AG04450 (cell line): ENCODE data around the gene INVS. TPM values are rescaled to one million over a fixed set of nuclear protein-coding genes. Genes with fewer than 3 reads are reported as not detected.

Source experiments
- CTCF ChIA-PET: fragments of 300-600, 350-600 bp; formaldehyde crosslinking; extraction: SDS; loops from one replicate; lab custom pipeline; 2022; ENCODE audit warnings: antibody characterized with exemption, inconsistent platforms; lab: Charles Lee
- POLR2A ChIA-PET: fragments of 350-600 bp; formaldehyde crosslinking; extraction: SDS; loops from one replicate; lab custom pipeline; 2021; ENCODE audit warnings: antibody characterized with exemption, inconsistent platforms; lab: Yijun Ruan, JAX
- DNase-seq: peaks from one replicate; pipeline ENCODE4 v3.0.0-alpha.2; 2011; ENCODE audit warnings: low read depth, low spot score
- H3K27ac ChIP-seq: one replicate; pipeline ENCODE4 v1.5.1; 2012; ENCODE audit warnings: low read depth, low read length, control low read depth
- H3K27me3 ChIP-seq: one replicate; pipeline ENCODE4 v1.6.0; 2012; ENCODE audit warnings: low read length; ENCODE audit not compliant: control insufficient read depth, insufficient read depth
- H3K4me3 ChIP-seq: 2 replicates; pipeline ENCODE4 v1.5.1; 2011; ENCODE audit warnings: mild to moderate bottlenecking, low read depth, low read length, control low read depth
- H3K9me3 ChIP-seq: 2 replicates; pipeline ENCODE4 v1.5.1; 2012; ENCODE audit warnings: low read length; ENCODE audit not compliant: control insufficient read depth, insufficient read depth
- polyA plus RNA-seq: library from polyadenylated mRNA; depleted of rRNA; stranded (reverse); fragments of >200 nt; gene quantifications from 2 replicates; pipeline ENCODE4 v1.2.3, GENCODE V29; 2011
- TF ChIP-seq, protein P1 (sequence below): IDR thresholded peaks from 2 replicates; pipeline ENCODE4 v1.5.1; 2011; ENCODE audit warnings: low read depth, low read length, control low read depth, inconsistent platforms

INVS gene
- polyA plus RNA-seq, 1 experiment: 22.5 TPM

DNA sequence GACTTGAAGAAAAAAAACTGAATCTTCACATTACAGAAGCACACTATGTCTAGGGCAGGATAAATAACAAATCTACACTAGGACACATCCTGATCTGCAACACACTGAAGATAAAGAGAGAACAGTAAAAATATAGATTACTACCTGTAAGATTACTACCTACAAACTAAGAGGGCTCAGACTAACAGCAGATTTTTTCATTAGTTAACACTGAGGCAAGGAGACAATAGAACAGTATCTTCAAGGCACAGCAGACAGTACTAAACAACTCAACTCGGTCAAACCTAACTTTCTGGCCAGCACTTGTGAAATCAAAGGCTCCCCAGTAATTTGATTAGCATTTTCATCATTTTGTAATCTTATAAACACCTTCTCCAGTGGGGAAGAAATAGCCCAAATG is 207.2 kb downstream of the INVS start:
- TF ChIP-seq, protein P1, sequence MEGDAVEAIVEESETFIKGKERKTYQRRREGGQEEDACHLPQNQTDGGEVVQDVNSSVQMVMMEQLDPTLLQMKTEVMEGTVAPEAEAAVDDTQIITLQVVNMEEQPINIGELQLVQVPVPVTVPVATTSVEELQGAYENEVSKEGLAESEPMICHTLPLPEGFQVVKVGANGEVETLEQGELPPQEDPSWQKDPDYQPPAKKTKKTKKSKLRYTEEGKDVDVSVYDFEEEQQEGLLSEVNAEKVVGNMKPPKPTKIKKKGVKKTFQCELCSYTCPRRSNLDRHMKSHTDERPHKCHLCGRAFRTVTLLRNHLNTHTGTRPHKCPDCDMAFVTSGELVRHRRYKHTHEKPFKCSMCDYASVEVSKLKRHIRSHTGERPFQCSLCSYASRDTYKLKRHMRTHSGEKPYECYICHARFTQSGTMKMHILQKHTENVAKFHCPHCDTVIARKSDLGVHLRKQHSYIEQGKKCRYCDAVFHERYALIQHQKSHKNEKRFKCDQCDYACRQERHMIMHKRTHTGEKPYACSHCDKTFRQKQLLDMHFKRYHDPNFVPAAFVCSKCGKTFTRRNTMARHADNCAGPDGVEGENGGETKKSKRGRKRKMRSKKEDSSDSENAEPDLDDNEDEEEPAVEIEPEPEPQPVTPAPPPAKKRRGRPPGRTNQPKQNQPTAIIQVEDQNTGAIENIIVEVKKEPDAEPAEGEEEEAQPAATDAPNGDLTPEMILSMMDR: no peak
- no peak for DNase-seq
- no peak overlapping the region for H3K4me3 ChIP-seq
- no peaks in the 10 kb centered on the region for H3K27me3 ChIP-seq
- no peak overlapping the region for H3K27ac ChIP-seq
- H3K9me3 ChIP-seq: no peaks in the 10 kb centered on the region
- ChIA-PET CTCF (no interaction called here), POLR2A (no interaction called here)

DNA sequence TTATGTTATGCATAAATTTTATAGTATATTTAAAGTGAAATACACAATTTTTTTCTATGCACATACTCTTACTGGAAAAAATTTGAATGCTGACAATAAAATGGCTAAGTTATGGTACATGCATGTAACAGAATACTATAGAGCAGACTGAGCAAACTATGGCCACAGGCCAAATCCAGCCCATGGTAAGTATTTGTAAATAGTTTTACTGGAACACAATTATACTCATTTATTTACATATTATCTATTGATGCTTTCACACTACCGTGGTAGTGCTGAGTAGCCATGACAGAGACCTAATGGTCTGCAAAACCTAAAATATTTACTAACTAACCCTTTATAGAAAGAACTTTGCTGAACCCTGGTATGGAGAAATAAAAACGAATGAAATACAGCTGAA is 208.0 kb downstream of the INVS start:
- no peaks in the 10 kb centered on the region for H3K9me3 ChIP-seq
- ChIA-PET POLR2A (no interaction called here), CTCF (interaction anchor here (1.4 kb wide), 1 partner anchor 18 kb away, joined by 3 read pairs; no protein-coding TSS in a partner anchor)
- no peaks in the 10 kb centered on the region for H3K27me3 ChIP-seq
- no peak overlapping the region for H3K4me3 ChIP-seq
- DNase-seq: no peak
- no peak overlapping the region for H3K27ac ChIP-seq
- TF ChIP-seq, protein P1: no peak

DNA sequence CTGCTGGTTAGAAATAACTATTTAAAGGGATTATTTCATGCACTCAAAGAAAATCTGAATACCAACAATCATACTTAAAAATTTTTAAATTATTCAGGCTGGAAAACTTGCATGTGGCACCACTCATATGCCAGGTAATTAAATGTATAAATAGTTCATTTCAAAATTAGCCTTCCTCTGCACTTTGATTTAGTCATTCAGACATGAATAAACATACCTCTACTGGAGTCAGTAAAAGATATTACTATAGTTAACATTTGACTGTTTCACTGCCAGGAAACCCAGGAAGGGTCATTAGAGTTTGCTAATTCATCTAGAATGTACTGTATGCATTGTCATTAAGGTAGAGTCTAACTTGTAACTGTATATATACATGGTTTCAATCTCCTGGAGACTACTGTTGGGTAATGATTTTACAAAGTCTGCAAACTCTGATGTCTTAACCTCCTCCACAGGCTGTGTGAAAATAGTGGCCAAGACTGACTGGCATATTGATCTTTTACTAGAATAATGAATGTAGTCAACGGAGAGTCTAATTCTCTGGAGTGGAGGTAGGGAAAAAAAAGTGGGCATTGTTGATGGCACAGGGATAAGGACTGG is 210.0 kb downstream of the INVS start:
- no peak overlapping the region for H3K4me3 ChIP-seq
- ChIA-PET CTCF (no interaction called here), POLR2A (no interaction called here)
- no peak overlapping the region for H3K27ac ChIP-seq
- DNase-seq: no peak
- TF ChIP-seq, protein P1: no peak
- H3K9me3 ChIP-seq: no peaks in the 10 kb centered on the region
- H3K27me3 ChIP-seq: no peaks in the 10 kb centered on the region

DNA sequence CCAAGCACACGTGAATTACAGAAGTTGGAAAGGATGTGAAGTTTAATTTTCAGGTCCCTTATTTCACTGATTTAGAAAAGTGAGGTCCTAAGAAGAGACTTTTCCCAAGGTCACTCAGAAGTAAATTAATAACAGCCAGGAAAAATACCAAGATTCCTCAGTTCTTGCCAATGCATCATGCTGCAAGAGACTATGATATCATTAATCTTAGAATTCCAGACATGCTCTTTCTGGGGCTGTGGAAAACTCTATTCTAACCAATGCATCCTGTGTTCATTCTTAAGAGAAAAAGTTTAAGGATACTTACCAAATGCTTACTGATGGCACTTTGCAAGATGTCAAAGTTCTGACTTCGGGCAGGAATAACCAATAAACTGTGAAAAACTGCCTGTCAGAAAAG is 210.9 kb downstream of the INVS start:
- TF ChIP-seq, protein P1: no peak
- ChIA-PET POLR2A (no interaction called here), CTCF (no interaction called here)
- H3K27me3 ChIP-seq: no peaks in the 10 kb centered on the region
- DNase-seq: no peak
- H3K9me3 ChIP-seq: no peaks in the 10 kb centered on the region
- H3K27ac ChIP-seq: no peak overlapping the region
- no peak overlapping the region for H3K4me3 ChIP-seq

DNA sequence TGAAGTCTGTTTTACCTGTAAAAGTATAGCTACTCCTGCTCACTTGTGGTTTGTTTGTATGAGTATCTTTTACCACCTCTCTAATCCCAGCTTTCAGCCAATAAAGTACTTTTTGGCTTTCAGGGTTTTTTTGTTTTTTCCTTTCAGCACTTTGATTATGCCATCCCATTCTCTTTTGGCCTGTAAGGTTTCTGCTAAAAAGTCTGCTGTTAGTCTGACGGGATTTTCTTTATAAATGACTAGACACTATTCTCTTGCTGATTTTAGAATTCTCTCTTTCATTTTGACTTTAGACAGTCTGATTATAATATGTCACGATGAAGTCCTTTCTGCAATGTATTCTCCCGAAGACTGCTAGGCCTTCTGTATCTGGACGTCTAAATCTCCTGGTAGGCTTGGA is 216.5 kb downstream of the INVS start:
- H3K27me3 ChIP-seq: no peaks in the 10 kb centered on the region
- H3K9me3 ChIP-seq: no peaks in the 10 kb centered on the region
- DNase-seq: no peak
- TF ChIP-seq, protein P1: no peak
- no peak overlapping the region for H3K4me3 ChIP-seq
- ChIA-PET CTCF (interaction anchor here (0.6 to 1.6 kb wide), 2 partner anchors 9 to 18 kb away, joined by 7 to 8 read pairs; no protein-coding TSS in a partner anchor), POLR2A (no interaction called here)
- no peak overlapping the region for H3K27ac ChIP-seq
